Suprapubic skin (tissue), 3 donors: ENCODE data around the gene RETREG1.

Source experiments
- CTCF ChIP-seq, 2 donors: fragments of 200-600 bp in 1 of 2; fragments of 450-650 bp in 1 of 2; sonication (generic) in 1 of 2; IDR thresholded peaks; one replicate each; pipeline ENCODE4 v1.5.1; 2016 to 2019; ENCODE audit warnings: antibody characterized with exemption in 2 of 2, mild to moderate bottlenecking in 1 of 2, moderate library complexity in 1 of 2
- POLR2A ChIP-seq, 2 donors: fragments of 450-650 bp; IDR thresholded peaks; one replicate each; pipeline ENCODE4 v1.6.1; 2017; ENCODE audit warnings: antibody characterized with exemption in 2 of 2, mild to moderate bottlenecking in 2 of 2, moderate library complexity in 2 of 2

GRCh38 chr5:16548115-16548514, 68.7 kb downstream of the RETREG1 start:
- no peak for TF ChIP-seq CTCF (IDR thresholded peaks at IDR 0.05)
- no peak for TF ChIP-seq POLR2A (IDR thresholded peaks at IDR 0.05)
